WTC11 (cell line): Measurements from ENCODE around the gene SHC2. TPM values are rescaled to one million over a fixed set of nuclear protein-coding genes. Genes with fewer than 3 reads are reported as not detected.

Experiments
- ATAC-seq: fragments of 200-7000 bp; cut with Tn5 transposase; 2 replicates; pipeline ENCODE4 v1.10.0; 2021; ENCODE audit warnings: mild to moderate bottlenecking, moderate library complexity
- CTCF ChIA-PET: fragments of 300-600 bp; sonication (Branson Sonifier 250); formaldehyde crosslinking; loops from one replicate; lab custom pipeline; 2021; ENCODE audit warnings: antibody characterized with exemption; lab: Charles Lee
- POLR2A ChIA-PET: fragments of 350-600 bp; sonication (Branson Sonifier 250); formaldehyde crosslinking; loops from one replicate; lab custom pipeline; 2021; ENCODE audit warnings: antibody characterized with exemption; lab: Charles Lee
- DNase-seq: peaks from one replicate; pipeline ENCODE4 v3.0.0; 2021; ENCODE audit warnings: low spot score
- H3K27ac Mint-ChIP-seq: 2 replicates; pipeline ENCODE4 v1.8.0; 2021; ENCODE audit warnings: mixed read lengths
- H3K27me3 Mint-ChIP-seq: 2 replicates; pipeline ENCODE4 v1.8.0; 2021; ENCODE audit warnings: low read depth, mild to moderate bottlenecking, moderate library complexity, mixed read lengths
- H3K36me3 Mint-ChIP-seq: 2 replicates; pipeline ENCODE4 v1.8.0; 2021; ENCODE audit warnings: mixed read lengths
- H3K4me1 Mint-ChIP-seq: 2 replicates; pipeline ENCODE4 v1.8.0; 2022; ENCODE audit warnings: mixed read lengths
- H3K4me3 Mint-ChIP-seq: 2 replicates; pipeline ENCODE4 v1.8.0; 2021; ENCODE audit warnings: mild to moderate bottlenecking, moderate library complexity, mixed read lengths
- H3K9me3 Mint-ChIP-seq: 2 replicates; pipeline ENCODE4 v1.8.0; 2021; ENCODE audit warnings: mixed read lengths
- ATF2 ChIP-seq: sonication (generic); formaldehyde crosslinking; IDR thresholded peaks from 2 replicates; pipeline ENCODE4 v1.8.1; 2022; ENCODE audit warnings: low read depth, missing genetic modification reagents, borderline replicate concordance
- ATF6 ChIP-seq: sonication (generic); formaldehyde crosslinking; IDR thresholded peaks from 2 replicates; pipeline ENCODE4 v1.8.1; 2023; ENCODE audit warnings: mild to moderate bottlenecking, missing genetic modification reagents
- E2F1 ChIP-seq: sonication (generic); formaldehyde crosslinking; IDR thresholded peaks from 2 replicates; pipeline ENCODE4 v1.8.0; 2022; ENCODE audit warnings: mild to moderate bottlenecking, missing genetic modification reagents
- E2F5 ChIP-seq: sonication (generic); formaldehyde crosslinking; IDR thresholded peaks from 2 replicates; pipeline ENCODE4 v1.8.1; 2022; ENCODE audit warnings: mild to moderate bottlenecking, moderate library complexity, missing genetic modification reagents
- JAZF1 ChIP-seq: fragments of 250-450 bp; sonication (Bioruptor Pico); IDR thresholded peaks from 2 replicates; pipeline ENCODE4 v1.9.0; 2021; ENCODE audit warnings: moderate library complexity, mild to moderate bottlenecking, inconsistent platforms
- MLX ChIP-seq: sonication (generic); formaldehyde crosslinking; IDR thresholded peaks from 2 replicates; pipeline ENCODE4 v1.8.1; 2023; ENCODE audit warnings: mild to moderate bottlenecking, missing genetic modification reagents, moderate library complexity
- NR2C2 ChIP-seq: sonication (generic); formaldehyde crosslinking; IDR thresholded peaks from 2 replicates; pipeline ENCODE4 v1.8.0; 2022; ENCODE audit warnings: mild to moderate bottlenecking, missing genetic modification reagents
- NR3C1 ChIP-seq: sonication (generic); formaldehyde crosslinking; conservative IDR thresholded peaks from 2 replicates; pipeline ENCODE4 v1.8.1; 2023; ENCODE audit warnings: low read depth, mild to moderate bottlenecking, missing genetic modification reagents
- PRRX2 ChIP-seq: fragments of 250-450 bp; sonication (Bioruptor Pico); IDR thresholded peaks from 2 replicates; pipeline ENCODE4 v1.8.0; 2021; ENCODE audit warnings: mild to moderate bottlenecking
- SMAD3 ChIP-seq: sonication (generic); formaldehyde crosslinking; IDR thresholded peaks from 2 replicates; pipeline ENCODE4 v1.8.0; 2022; ENCODE audit warnings: missing genetic modification reagents, mild to moderate bottlenecking, borderline replicate concordance
- TCF7 ChIP-seq: sonication (generic); formaldehyde crosslinking; IDR thresholded peaks from 2 replicates; pipeline ENCODE4 v1.8.0; 2022; ENCODE audit warnings: mild to moderate bottlenecking, low read depth, missing genetic modification reagents, moderate library complexity
- TEAD1 ChIP-seq: sonication (generic); formaldehyde crosslinking; IDR thresholded peaks from 2 replicates; pipeline ENCODE4 v1.8.0; 2022; ENCODE audit warnings: mild to moderate bottlenecking, missing genetic modification reagents
- TEAD4 ChIP-seq: sonication (generic); formaldehyde crosslinking; IDR thresholded peaks from 2 replicates; pipeline ENCODE4 v1.8.0; 2022; ENCODE audit warnings: mild to moderate bottlenecking, missing genetic modification reagents
- TP53 ChIP-seq: sonication (generic); formaldehyde crosslinking; IDR thresholded peaks from 2 replicates; pipeline ENCODE4 v1.8.1; 2023; ENCODE audit warnings: mild to moderate bottlenecking, missing genetic modification reagents
- USF1 ChIP-seq: sonication (generic); formaldehyde crosslinking; IDR thresholded peaks from 2 replicates; pipeline ENCODE4 v1.8.0; 2022; ENCODE audit warnings: mild to moderate bottlenecking, missing genetic modification reagents
- ZBTB21 ChIP-seq: sonication (generic); formaldehyde crosslinking; IDR thresholded peaks from 2 replicates; pipeline ENCODE4 v1.8.1; 2023; ENCODE audit warnings: mild to moderate bottlenecking, missing genetic modification reagents, borderline replicate concordance
- ZMAT4 ChIP-seq: fragments of 250-450 bp; sonication (Bioruptor Pico); IDR thresholded peaks from 2 replicates; pipeline ENCODE4 v1.9.0; 2021; ENCODE audit warnings: mild to moderate bottlenecking
- ZNF219 ChIP-seq: sonication (generic); formaldehyde crosslinking; IDR thresholded peaks from 2 replicates; pipeline ENCODE4 v1.8.0; 2023; ENCODE audit warnings: missing genetic modification reagents, mild to moderate bottlenecking, borderline replicate concordance
- ZNF396 ChIP-seq: fragments of 250-450 bp; sonication (Bioruptor Pico); IDR thresholded peaks from 2 replicates; pipeline ENCODE4 v1.8.0; 2021; ENCODE audit warnings: mild to moderate bottlenecking, moderate library complexity, borderline replicate concordance
- total RNA-seq: library from RNA; stranded (reverse); gene quantifications from 3 replicates; pipeline ENCODE4 v1.2.3, GENCODE V29; 2021

Gene SHC2
- total RNA-seq, 1 experiment from 2014 or later, result 8.4 TPM

GRCh38 chr19:449916-450315 lies 10.9 kb downstream of the SHC2 start:
- ChIA-PET CTCF (no interaction called here), POLR2A (no interaction called here)
- Mint-ChIP-seq H3K4me1 (no peaks in the 10 kb centered on the region), H3K27me3 (peaks cover 3% of the 10 kb centered on the region; the same call in 1 of the 2 replicates), H3K9me3 (peaks cover 16% of the 10 kb centered on the region), H3K4me3 (no peak overlapping the region), H3K27ac (no peak overlapping the region), H3K36me3 (peaks cover 15% of the 10 kb centered on the region)
- TF ChIP-seq TEAD1 (CRISPR knock-in tag) (no peak), ZNF396 (CRISPR knock-in tag) (no peak), NR2C2 (CRISPR knock-in tag) (no peak), TEAD4 (CRISPR knock-in tag) (no peak), TCF7 (CRISPR knock-in tag) (no peak), E2F5 (CRISPR knock-in tag) (no peak), MLX (no peak), ATF6 (CRISPR knock-in tag) (no peak), ZBTB21 (CRISPR knock-in tag) (no peak), USF1 (CRISPR knock-in tag) (no peak), JAZF1 (no peak), NR3C1 (CRISPR knock-in tag) (no peak), PRRX2 (CRISPR knock-in tag) (no peak), ZMAT4 (no peak), ATF2 (CRISPR knock-in tag) (no peak), SMAD3 (CRISPR knock-in tag) (no peak), TP53 (no peak), ZNF219 (CRISPR knock-in tag) (no peak), E2F1 (CRISPR knock-in tag) (no peak)
- ATAC-seq (no peak), DNase-seq (no peak)
